ENCODE data around the gene FCF1. TPM values are rescaled to one million over a fixed set of nuclear protein-coding genes. Genes with fewer than 3 reads are reported as not detected.

FCF1 gene
- total and polyA plus RNA-seq, 2 experiments from 2014 or later = 30.3 to 58.7 TPM

DNA sequence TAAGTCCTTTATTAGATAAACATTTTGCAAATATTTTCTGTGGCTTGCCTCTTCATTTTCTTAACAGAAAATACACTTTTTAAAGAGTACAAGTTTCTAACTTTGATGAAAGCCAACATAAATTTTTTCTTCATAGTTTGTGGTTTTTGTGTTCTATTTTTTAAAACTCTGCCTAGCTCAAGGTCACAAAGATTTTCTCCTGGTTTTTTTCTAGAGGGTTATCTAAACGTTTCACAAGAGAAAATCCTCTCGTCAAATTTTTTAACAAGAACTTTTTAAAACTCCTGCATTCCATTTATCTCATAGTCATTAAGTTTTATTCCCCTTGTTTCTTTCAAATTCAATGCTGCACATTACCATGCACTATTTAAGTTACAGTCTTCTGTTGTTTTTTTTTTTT, 8.3 kb upstream of the FCF1 start:
- no peak for ATAC-seq
- Mint-ChIP-seq H3K9me3 (peaks cover 35% of the 10 kb centered on the region), H3K4me3 (no peak overlapping the region), H3K27ac (no peak overlapping the region), H3K4me1 (no peaks in the 10 kb centered on the region), H3K27me3 (ENCODE audit: insufficient read depth, low read depth, poor library complexity) (no peaks in the 10 kb centered on the region), H3K36me3 (ENCODE audit: low read depth) (peaks cover 43% of the 10 kb centered on the region)
- Histone ChIP-seq H3K27me3 (ENCODE audit: insufficient read depth) (no peaks in the 10 kb centered on the region), H3K9me2 (ENCODE audit: insufficient read depth) (no peaks in the 10 kb centered on the region), H3K4me3 (no peak overlapping the region), H4K20me1 (replicated peaks; ENCODE audit: insufficient read depth) (peaks cover 4% of the 10 kb centered on the region), H3K4me2 (no peak overlapping the region), H2AFZ (no peak overlapping the region), H3K36me3 (ENCODE audit: insufficient read depth) (peaks cover 6% of the 10 kb centered on the region; the same call in 1 of the 2 replicates), H3K27ac (ENCODE audit: low read depth) (no peak overlapping the region), H3F3A (replicated peaks; ENCODE audit: low read depth) (no peaks in the 10 kb centered on the region), H3K79me2 (replicated peaks; ENCODE audit: insufficient read depth) (peaks cover 100% of the 10 kb centered on the region), H3K4me1 (ENCODE audit: insufficient read depth) (no peaks in the 10 kb centered on the region)
- no peak for DNase-seq (ENCODE audit: low spot score)
- TF ChIP-seq, protein P1, sequence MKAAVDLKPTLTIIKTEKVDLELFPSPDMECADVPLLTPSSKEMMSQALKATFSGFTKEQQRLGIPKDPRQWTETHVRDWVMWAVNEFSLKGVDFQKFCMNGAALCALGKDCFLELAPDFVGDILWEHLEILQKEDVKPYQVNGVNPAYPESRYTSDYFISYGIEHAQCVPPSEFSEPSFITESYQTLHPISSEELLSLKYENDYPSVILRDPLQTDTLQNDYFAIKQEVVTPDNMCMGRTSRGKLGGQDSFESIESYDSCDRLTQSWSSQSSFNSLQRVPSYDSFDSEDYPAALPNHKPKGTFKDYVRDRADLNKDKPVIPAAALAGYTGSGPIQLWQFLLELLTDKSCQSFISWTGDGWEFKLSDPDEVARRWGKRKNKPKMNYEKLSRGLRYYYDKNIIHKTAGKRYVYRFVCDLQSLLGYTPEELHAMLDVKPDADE (IDR thresholded peaks at IDR 0.05) = no peak
- TF ChIP-seq ZNF114 (CRISPR knock-in tag; IDR thresholded peaks at IDR 0.05) = no peak
- no peak for TF ChIP-seq CREB1 (CRISPR knock-in tag; IDR thresholded peaks at IDR 0.05; ENCODE audit: low read depth)
- no peak for TF ChIP-seq REST (IDR thresholded peaks at IDR 0.05; ENCODE audit: unreplicated experiment)
- TF ChIP-seq EZH2phosphoT487 (IDR thresholded peaks at IDR 0.05; ENCODE audit: unreplicated experiment) = no peak
- TF ChIP-seq STAT1 (IDR thresholded peaks at IDR 0.05; ENCODE audit: unreplicated experiment) = no peak
- no peak for TF ChIP-seq EZH2 (IDR thresholded peaks at IDR 0.05; ENCODE audit: low read depth, unreplicated experiment)
- no peak for TF ChIP-seq POLR2AphosphoS5 (IDR thresholded peaks at IDR 0.05; ENCODE audit: low read depth)
- no peak for TF ChIP-seq JUNB (IDR thresholded peaks at IDR 0.05; ENCODE audit: unreplicated experiment)
- TF ChIP-seq ZNF331 (CRISPR knock-in tag; IDR thresholded peaks at IDR 0.05; ENCODE audit: low read depth) = no peak
- TF ChIP-seq CTCF (conservative IDR thresholded peaks at IDR 0.05; ENCODE audit: low read depth in 2 of 2) = no peak
- TF ChIP-seq, protein P2, sequence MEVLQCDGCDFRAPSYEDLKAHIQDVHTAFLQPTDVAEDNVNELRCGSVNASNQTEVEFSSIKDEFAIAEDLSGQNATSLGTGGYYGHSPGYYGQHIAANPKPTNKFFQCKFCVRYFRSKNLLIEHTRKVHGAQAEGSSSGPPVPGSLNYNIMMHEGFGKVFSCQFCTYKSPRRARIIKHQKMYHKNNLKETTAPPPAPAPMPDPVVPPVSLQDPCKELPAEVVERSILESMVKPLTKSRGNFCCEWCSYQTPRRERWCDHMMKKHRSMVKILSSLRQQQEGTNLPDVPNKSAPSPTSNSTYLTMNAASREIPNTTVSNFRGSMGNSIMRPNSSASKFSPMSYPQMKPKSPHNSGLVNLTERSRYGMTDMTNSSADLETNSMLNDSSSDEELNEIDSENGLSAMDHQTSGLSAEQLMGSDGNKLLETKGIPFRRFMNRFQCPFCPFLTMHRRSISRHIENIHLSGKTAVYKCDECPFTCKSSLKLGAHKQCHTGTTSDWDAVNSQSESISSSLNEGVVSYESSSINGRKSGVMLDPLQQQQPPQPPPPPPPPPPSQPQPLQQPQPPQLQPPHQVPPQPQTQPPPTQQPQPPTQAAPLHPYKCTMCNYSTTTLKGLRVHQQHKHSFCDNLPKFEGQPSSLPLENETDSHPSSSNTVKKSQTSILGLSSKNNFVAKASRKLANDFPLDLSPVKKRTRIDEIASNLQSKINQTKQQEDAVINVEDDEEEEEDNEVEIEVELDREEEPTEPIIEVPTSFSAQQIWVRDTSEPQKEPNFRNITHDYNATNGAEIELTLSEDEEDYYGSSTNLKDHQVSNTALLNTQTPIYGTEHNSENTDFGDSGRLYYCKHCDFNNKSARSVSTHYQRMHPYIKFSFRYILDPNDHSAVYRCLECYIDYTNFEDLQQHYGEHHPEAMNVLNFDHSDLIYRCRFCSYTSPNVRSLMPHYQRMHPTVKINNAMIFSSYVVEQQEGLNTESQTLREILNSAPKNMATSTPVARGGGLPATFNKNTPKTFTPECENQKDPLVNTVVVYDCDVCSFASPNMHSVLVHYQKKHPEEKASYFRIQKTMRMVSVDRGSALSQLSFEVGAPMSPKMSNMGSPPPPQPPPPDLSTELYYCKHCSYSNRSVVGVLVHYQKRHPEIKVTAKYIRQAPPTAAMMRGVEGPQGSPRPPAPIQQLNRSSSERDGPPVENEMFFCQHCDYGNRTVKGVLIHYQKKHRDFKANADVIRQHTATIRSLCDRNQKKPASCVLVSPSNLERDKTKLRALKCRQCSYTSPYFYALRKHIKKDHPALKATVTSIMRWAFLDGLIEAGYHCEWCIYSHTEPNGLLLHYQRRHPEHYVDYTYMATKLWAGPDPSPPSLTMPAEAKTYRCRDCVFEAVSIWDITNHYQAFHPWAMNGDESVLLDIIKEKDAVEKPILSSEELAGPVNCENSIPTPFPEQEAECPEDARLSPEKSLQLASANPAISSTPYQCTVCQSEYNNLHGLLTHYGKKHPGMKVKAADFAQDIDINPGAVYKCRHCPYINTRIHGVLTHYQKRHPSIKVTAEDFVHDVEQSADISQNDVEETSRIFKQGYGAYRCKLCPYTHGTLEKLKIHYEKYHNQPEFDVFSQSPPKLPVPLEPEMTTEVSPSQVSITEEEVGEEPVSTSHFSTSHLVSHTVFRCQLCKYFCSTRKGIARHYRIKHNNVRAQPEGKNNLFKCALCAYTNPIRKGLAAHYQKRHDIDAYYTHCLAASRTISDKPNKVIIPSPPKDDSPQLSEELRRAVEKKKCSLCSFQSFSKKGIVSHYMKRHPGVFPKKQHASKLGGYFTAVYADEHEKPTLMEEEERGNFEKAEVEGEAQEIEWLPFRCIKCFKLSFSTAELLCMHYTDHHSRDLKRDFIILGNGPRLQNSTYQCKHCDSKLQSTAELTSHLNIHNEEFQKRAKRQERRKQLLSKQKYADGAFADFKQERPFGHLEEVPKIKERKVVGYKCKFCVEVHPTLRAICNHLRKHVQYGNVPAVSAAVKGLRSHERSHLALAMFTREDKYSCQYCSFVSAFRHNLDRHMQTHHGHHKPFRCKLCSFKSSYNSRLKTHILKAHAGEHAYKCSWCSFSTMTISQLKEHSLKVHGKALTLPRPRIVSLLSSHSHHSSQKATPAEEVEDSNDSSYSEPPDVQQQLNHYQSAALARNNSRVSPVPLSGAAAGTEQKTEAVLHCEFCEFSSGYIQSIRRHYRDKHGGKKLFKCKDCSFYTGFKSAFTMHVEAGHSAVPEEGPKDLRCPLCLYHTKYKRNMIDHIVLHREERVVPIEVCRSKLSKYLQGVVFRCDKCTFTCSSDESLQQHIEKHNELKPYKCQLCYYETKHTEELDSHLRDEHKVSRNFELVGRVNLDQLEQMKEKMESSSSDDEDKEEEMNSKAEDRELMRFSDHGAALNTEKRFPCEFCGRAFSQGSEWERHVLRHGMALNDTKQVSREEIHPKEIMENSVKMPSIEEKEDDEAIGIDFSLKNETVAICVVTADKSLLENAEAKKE (CRISPR knock-in tag; IDR thresholded peaks at IDR 0.05) = no peak
